Caco-2 (cell line): ENCODE results near the gene IL15. TPM values are rescaled to one million over a fixed set of nuclear protein-coding genes. Genes with fewer than 3 reads are reported as not detected.

ENCODE experiments used
- BruUV-seq: library from RNA; stranded (reverse); fragments of 400-500 nt; replicated peaks from 2 replicates; lab custom pipeline; 2021; lab: Mats Ljungman, UMichigan
- CTCF ChIA-PET: fragments of 300-600 bp; sonication (Branson Sonifier 250); formaldehyde crosslinking; loops from one replicate; lab custom pipeline; 2022; ENCODE audit warnings: antibody characterized with exemption; lab: Charles Lee
- POLR2A ChIA-PET: fragments of 300-600 bp; sonication (Branson Sonifier 250); formaldehyde crosslinking; loops from one replicate; lab custom pipeline; 2022; ENCODE audit warnings: antibody characterized with exemption; lab: Charles Lee
- DNase-seq, 2 experiments: peaks; one replicate each; pipeline versions ENCODE4 v3.0.0 to v3.0.0-alpha.2; 2020 to 2022
- H3K27me3 ChIP-seq: replicated peaks from 2 replicates; pipeline ENCODE4 v1.6.0; 2011; ENCODE audit warnings: low read length; ENCODE audit not compliant: control insufficient read depth, insufficient read depth
- H3K36me3 ChIP-seq: 2 replicates; pipeline ENCODE4 v1.5.1; 2011; ENCODE audit warnings: low read length; ENCODE audit not compliant: control insufficient read depth, insufficient read depth
- H3K4me1 ChIP-seq: fragments of 250-450 bp; sonication (Bioruptor Pico); 2 replicates; pipeline ENCODE4 v1.5.1; 2020; ENCODE audit warnings: mild to moderate bottlenecking
- H3K4me3 ChIP-seq: 2 replicates; pipeline ENCODE4 v1.5.1; 2011; ENCODE audit warnings: low read depth, mild to moderate bottlenecking, control low read depth, low read length
- H3K9me3 ChIP-seq: fragments of 250-450 bp; sonication (Bioruptor Pico); 2 replicates; pipeline ENCODE4 v1.5.1; 2020; ENCODE audit warnings: mild to moderate bottlenecking, moderate library complexity
- H3K27ac Mint-ChIP-seq: one replicate; pipeline ENCODE4 v1.8.0; 2022; ENCODE audit warnings: mixed read lengths; ENCODE audit not compliant: unreplicated experiment
- H3K27me3 Mint-ChIP-seq: one replicate; pipeline ENCODE4 v1.8.0; 2022; ENCODE audit warnings: mixed read lengths; ENCODE audit not compliant: insufficient read depth, unreplicated experiment
- H3K36me3 Mint-ChIP-seq: one replicate; pipeline ENCODE4 v1.8.0; 2022; ENCODE audit warnings: mild to moderate bottlenecking, mixed read lengths; ENCODE audit not compliant: insufficient read depth, unreplicated experiment
- H3K4me1 Mint-ChIP-seq: one replicate; pipeline ENCODE4 v1.8.0; 2022; ENCODE audit warnings: low read depth, mixed read lengths; ENCODE audit not compliant: unreplicated experiment
- H3K4me3 Mint-ChIP-seq: one replicate; pipeline ENCODE4 v1.8.0; 2022; ENCODE audit warnings: mild to moderate bottlenecking, moderate library complexity, mixed read lengths; ENCODE audit not compliant: unreplicated experiment
- H3K9me3 Mint-ChIP-seq: one replicate; pipeline ENCODE4 v1.8.0; 2022; ENCODE audit warnings: mixed read lengths; ENCODE audit not compliant: unreplicated experiment
- CTCF ChIP-seq, 2 experiments: fragments of 200-600 bp in 1 of 2; IDR thresholded peaks; 1 replicate in 1 of 2; 2 replicates in 1 of 2; pipeline versions ENCODE4 v1.5.1 to v1.8.0; 2011 to 2022; ENCODE audit warnings: antibody characterized with exemption in 1 of 2, control low read depth in 1 of 2, inconsistent platforms in 1 of 2, low read depth in 1 of 2, low read length in 1 of 2, mild to moderate bottlenecking in 1 of 2, moderate library complexity in 1 of 2; ENCODE audit not compliant: insufficient read depth in 1 of 2, severe bottlenecking in 1 of 2, unreplicated experiment in 1 of 2
- intact Hi-C: fragments of 100-400 bp; cut with micrococcal nuclease; formaldehyde crosslinking; loops from one replicate; pipeline ENCODE4 v1.10.0; 2022; ENCODE audit not compliant: unreplicated experiment
- total RNA-seq: library from RNA; stranded (reverse); gene quantifications from 2 replicates; pipeline ENCODE4 v1.2.3, GENCODE V29; 2022

The IL15 gene
- total RNA-seq, 1 experiment from 2014 or later, result not detected

GRCh38 chr4:141620715-141621114, 15.7 kb upstream of the IL15 start:
- H3K27me3 Mint-ChIP-seq, result no peaks in the 10 kb centered on the region

GRCh38 chr4:141625023-141625422, 11.4 kb upstream of the IL15 start:
- no peaks in the 10 kb centered on the region for H3K4me1 ChIP-seq
- no peaks in the 10 kb centered on the region for H3K9me3 Mint-ChIP-seq
- no peak overlapping the region for H3K4me3 ChIP-seq
- H3K4me1 Mint-ChIP-seq, result no peaks in the 10 kb centered on the region
- H3K36me3 ChIP-seq, result no peaks in the 10 kb centered on the region
- H3K27ac Mint-ChIP-seq, result no peak overlapping the region
- TF ChIP-seq CTCF (IDR thresholded peaks at IDR 0.05; ENCODE audit: insufficient read depth in 1 of 2, low read depth in 1 of 2, low read length in 1 of 2, severe bottlenecking in 1 of 2, unreplicated experiment in 1 of 2), result no peak
- no peaks in the 10 kb centered on the region for H3K9me3 ChIP-seq
- H3K36me3 Mint-ChIP-seq, result no peaks in the 10 kb centered on the region
- no TSS peak for BruUV-seq
- peaks cover 3% of the 10 kb centered on the region for H3K27me3 Mint-ChIP-seq
- ChIA-PET POLR2A (no interaction called here), CTCF (no interaction called here)
- no peak for DNase-seq
- H3K27me3 ChIP-seq, result no peaks in the 10 kb centered on the region
- intact Hi-C loops, result no loop called here
- no peak overlapping the region for H3K4me3 Mint-ChIP-seq

More at GRCh38 chr4:141620715-141621114, 15.7 kb upstream of the IL15 start:
- H3K36me3 Mint-ChIP-seq, result no peaks in the 10 kb centered on the region
- no TSS peak for BruUV-seq
- Histone ChIP-seq H3K4me1 (no peaks in the 10 kb centered on the region), H3K36me3 (no peaks in the 10 kb centered on the region), H3K9me3 (no peaks in the 10 kb centered on the region), H3K27me3 (no peaks in the 10 kb centered on the region), H3K4me3 (no peak overlapping the region)
- H3K27ac Mint-ChIP-seq, result no peak overlapping the region
- H3K4me3 Mint-ChIP-seq, result no peak overlapping the region
- ChIA-PET POLR2A (no interaction called here), CTCF (no interaction called here)
- TF ChIP-seq CTCF (IDR thresholded peaks at IDR 0.05; ENCODE audit: insufficient read depth in 1 of 2, low read depth in 1 of 2, low read length in 1 of 2, severe bottlenecking in 1 of 2, unreplicated experiment in 1 of 2), result no peak
- no peak for DNase-seq
- intact Hi-C loops, result no loop called here
- no peaks in the 10 kb centered on the region for H3K4me1 Mint-ChIP-seq
- H3K9me3 Mint-ChIP-seq, result no peaks in the 10 kb centered on the region

- H3K9me3 Mint-ChIP-seq, result no peaks in the 10 kb centered on the region
- TF ChIP-seq CTCF (IDR thresholded peaks at IDR 0.05; ENCODE audit: insufficient read depth in 1 of 2, low read depth in 1 of 2, low read length in 1 of 2, severe bottlenecking in 1 of 2, unreplicated experiment in 1 of 2), result no peak
- no TSS peak for BruUV-seq
- intact Hi-C loops, result no loop called here
- no peak overlapping the region for H3K4me3 Mint-ChIP-seq
- peaks cover 6% of the 10 kb centered on the region for H3K27me3 Mint-ChIP-seq
- Histone ChIP-seq H3K27me3 (peaks cover 2% of the 10 kb centered on the region), H3K4me1 (no peaks in the 10 kb centered on the region), H3K9me3 (no peaks in the 10 kb centered on the region), H3K36me3 (no peaks in the 10 kb centered on the region), H3K4me3 (no peak overlapping the region)
- no peaks in the 10 kb centered on the region for H3K36me3 Mint-ChIP-seq
- no peak overlapping the region for H3K27ac Mint-ChIP-seq
- ChIA-PET CTCF (no interaction called here), POLR2A (no interaction called here)
- H3K4me1 Mint-ChIP-seq, result no peaks in the 10 kb centered on the region
- no peak for DNase-seq
These were observed 5.5 kb upstream of the IL15 start for GRCh38 chr4:141630854-141631253.
